Measurements from ENCODE around the gene FER. TPM values are rescaled to one million over a fixed set of nuclear protein-coding genes. Genes with fewer than 3 reads are reported as not detected.
"Not testable (repeated sequence)": the region's sequence is repeated elsewhere in the genome, so short reads cannot be mapped to it uniquely, and the experiment has no call there.

Gene FER
- total RNA-seq, 2 donors from 2014 or later, result 10.8 to 15.7 TPM

GRCh38 chr5:109045710-109046109 is 298.0 kb downstream of the FER start:
- no peaks in the 10 kb centered on the region for H3K9me3 ChIP-seq
- H3K9ac ChIP-seq (ENCODE audit: low read depth in 2 of 2, low read length in 2 of 2), result no peak overlapping the region
- intact Hi-C loops (cut with DNase I), result no loop called here
- DNase-seq, result no peak
- no peak overlapping the region for H3K27ac ChIP-seq
- H3K4me1 ChIP-seq, result no peaks in the 10 kb centered on the region
- no peaks in the 10 kb centered on the region for H3K27me3 ChIP-seq
- H3K4me3 ChIP-seq, result no peak overlapping the region
- no peak for TF ChIP-seq CTCF (IDR thresholded peaks at IDR 0.05)
- H3K36me3 ChIP-seq, result no peaks in the 10 kb centered on the region

GRCh38 chr5:109049565-109049964 is 301.9 kb downstream of the FER start:
- no peak overlapping the region for H3K9ac ChIP-seq (ENCODE audit: low read depth in 2 of 2, low read length in 2 of 2)
- no peaks in the 10 kb centered on the region for H3K36me3 ChIP-seq
- no peak overlapping the region for H3K27ac ChIP-seq
- DNase-seq, result no peak
- TF ChIP-seq CTCF (IDR thresholded peaks at IDR 0.05), result no peak
- no peak overlapping the region for H3K4me3 ChIP-seq
- no peaks in the 10 kb centered on the region for H3K27me3 ChIP-seq
- H3K9me3 ChIP-seq, result no peaks in the 10 kb centered on the region
- intact Hi-C loops (cut with DNase I), result no loop called here
- H3K4me1 ChIP-seq, result no peaks in the 10 kb centered on the region

DNA sequence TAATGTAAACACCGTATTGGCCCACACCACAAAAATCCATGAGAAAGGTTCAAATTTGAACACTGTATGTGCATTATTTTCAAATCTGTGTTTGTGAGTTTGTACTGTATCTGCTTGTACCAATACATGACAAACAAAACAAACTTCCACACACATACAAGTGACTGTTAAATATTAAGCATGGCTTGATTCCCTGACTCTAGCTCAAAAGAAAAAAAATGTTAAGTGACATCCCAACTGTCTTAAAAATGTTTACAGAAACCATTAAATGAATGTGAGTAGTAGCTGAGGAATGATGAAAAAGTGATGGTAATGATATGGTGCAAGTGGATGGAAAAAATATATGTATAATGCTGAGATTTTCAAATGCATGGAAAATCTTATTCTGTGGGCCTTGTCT is 302.6 kb downstream of the FER start:
- H3K27ac ChIP-seq; H3K4me3 ChIP-seq; intact Hi-C loops (cut with DNase I); H3K4me1 ChIP-seq; H3K27me3 ChIP-seq; DNase-seq; H3K9ac ChIP-seq (ENCODE audit: low read depth in 2 of 2, low read length in 2 of 2); H3K9me3 ChIP-seq; H3K36me3 ChIP-seq: not testable (repeated sequence)

GRCh38 chr5:109052216-109052615 is 304.5 kb downstream of the FER start:
- DNase-seq; H3K9me3 ChIP-seq; H3K27me3 ChIP-seq; H3K27ac ChIP-seq; H3K4me1 ChIP-seq; H3K9ac ChIP-seq (ENCODE audit: low read depth in 2 of 2, low read length in 2 of 2); intact Hi-C loops (cut with DNase I); H3K36me3 ChIP-seq; H3K4me3 ChIP-seq: not testable (repeated sequence)

- H3K27me3 ChIP-seq, result no peaks in the 10 kb centered on the region
- no peak overlapping the region for H3K27ac ChIP-seq
- intact Hi-C loops (cut with DNase I), result no loop called here
- H3K4me3 ChIP-seq, result no peak overlapping the region
- H3K36me3 ChIP-seq, result no peaks in the 10 kb centered on the region
- no peaks in the 10 kb centered on the region for H3K9me3 ChIP-seq
- DNase-seq, result no peak
- no peaks in the 10 kb centered on the region for H3K4me1 ChIP-seq
- no peak overlapping the region for H3K9ac ChIP-seq (ENCODE audit: low read depth in 2 of 2, low read length in 2 of 2)
- TF ChIP-seq CTCF (IDR thresholded peaks at IDR 0.05), result no peak
Observed at GRCh38 chr5:109053995-109054417, 306.3 kb downstream of the FER start.

GRCh38 chr5:109060378-109061025 is 312.8 kb downstream of the FER start:
- H3K9ac ChIP-seq (ENCODE audit: low read depth in 2 of 2, low read length in 2 of 2), result no peak overlapping the region
- no peaks in the 10 kb centered on the region for H3K9me3 ChIP-seq
- H3K27me3 ChIP-seq, result no peaks in the 10 kb centered on the region
- H3K4me3 ChIP-seq, result no peak overlapping the region
- no peak for DNase-seq
- H3K4me1 ChIP-seq, result no peaks in the 10 kb centered on the region
- no peaks in the 10 kb centered on the region for H3K36me3 ChIP-seq
- no peak overlapping the region for H3K27ac ChIP-seq
- no peak for TF ChIP-seq CTCF (IDR thresholded peaks at IDR 0.05)
- intact Hi-C loops (cut with DNase I), result no loop called here

All from colonic mucosa (tissue), 4 donors.